ENCODE data around the gene IP6K1. TPM values are rescaled to one million over a fixed set of nuclear protein-coding genes. Genes with fewer than 3 reads are reported as not detected.
A peak's percentile ranks its signal among the peaks of the same experiment; 100 is the strongest.

The IP6K1 gene
- total RNA-seq, 1 experiment from 2014 or later: 30.6 TPM

DNA sequence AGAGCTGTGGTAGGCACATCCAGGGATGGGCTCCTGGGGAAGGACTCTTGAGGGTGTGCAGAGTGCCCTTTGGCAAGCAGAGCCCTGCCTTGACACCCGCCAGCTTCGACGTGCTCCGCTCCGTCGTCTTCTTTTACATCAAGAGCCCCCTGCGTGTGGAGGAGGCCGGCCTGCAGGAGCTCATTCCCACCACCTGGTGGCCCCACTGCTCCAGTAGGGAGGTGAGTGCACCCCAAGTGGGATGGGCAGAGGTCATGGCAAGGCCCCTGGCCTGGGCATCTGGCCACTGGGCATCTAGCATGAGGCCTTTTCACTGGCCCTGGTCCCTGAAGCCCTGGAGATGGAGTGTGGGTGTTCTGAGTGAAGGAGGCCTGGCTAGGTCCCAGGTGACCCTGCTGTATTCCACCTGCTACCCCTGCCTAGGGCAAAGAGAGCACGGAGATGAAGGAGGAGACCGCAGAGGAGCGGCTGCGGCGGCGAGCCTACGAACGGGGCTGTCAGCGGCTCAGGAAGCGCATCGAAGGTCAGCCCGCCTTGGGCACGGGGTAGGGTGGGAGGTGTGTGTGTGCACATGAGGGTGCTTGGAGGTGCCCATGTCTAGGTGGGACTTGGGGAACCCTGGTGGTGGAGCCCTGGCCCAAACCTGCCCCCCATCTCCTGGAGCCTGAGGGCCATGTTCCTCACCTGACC, 84.8 kb downstream of the IP6K1 start:
- Histone ChIP-seq H3K4me2 (ENCODE audit: low read length) (no peak overlapping the region), H3K27me3 (ENCODE audit: insufficient read depth, low read length) (no peaks in the 10 kb centered on the region), H2AFZ (ENCODE audit: low read depth, low read length, poor library complexity, severe bottlenecking) (no peak overlapping the region), H3K9me3 (ENCODE audit: control insufficient read depth in 1 of 2, insufficient read depth in 1 of 2, low read depth in 1 of 2, low read length in 2 of 2) (no peaks in the 10 kb centered on the region), H3K79me2 (ENCODE audit: insufficient read depth, low read length) (no peaks in the 10 kb centered on the region), H3K27ac (ENCODE audit: low read depth, low read length) (no peak overlapping the region), H3K9ac (ENCODE audit: low read length) (no peak overlapping the region), H3K36me3 (ENCODE audit: control insufficient read depth in 1 of 2, insufficient read depth in 2 of 2, low read length in 2 of 2) (peaks cover 0 to 9% of the 10 kb centered on the region in 2 experiments; a peak in 1 of 4 replicates), H3K4me3 (replicated peaks in 1 of 2; ENCODE audit: low read depth in 1 of 2, low read length in 2 of 2) (no peak overlapping the region), H3K9me2 (ENCODE audit: insufficient read depth) (no peaks in the 10 kb centered on the region), H4K20me1 (ENCODE audit: insufficient read depth) (no peaks in the 10 kb centered on the region), H3K4me1 (ENCODE audit: control insufficient read depth in 1 of 2, insufficient read depth in 2 of 2, low read length in 2 of 2) (no peaks in the 10 kb centered on the region)
- intact Hi-C loops (cut with micrococcal nuclease): no loop called here
- DNase-seq (ENCODE audit: low read depth, low spot score): no peak
- no peak for TF ChIP-seq SP1 (IDR thresholded peaks at IDR 0.05; ENCODE audit: low read depth)
- TF ChIP-seq, protein P1, sequence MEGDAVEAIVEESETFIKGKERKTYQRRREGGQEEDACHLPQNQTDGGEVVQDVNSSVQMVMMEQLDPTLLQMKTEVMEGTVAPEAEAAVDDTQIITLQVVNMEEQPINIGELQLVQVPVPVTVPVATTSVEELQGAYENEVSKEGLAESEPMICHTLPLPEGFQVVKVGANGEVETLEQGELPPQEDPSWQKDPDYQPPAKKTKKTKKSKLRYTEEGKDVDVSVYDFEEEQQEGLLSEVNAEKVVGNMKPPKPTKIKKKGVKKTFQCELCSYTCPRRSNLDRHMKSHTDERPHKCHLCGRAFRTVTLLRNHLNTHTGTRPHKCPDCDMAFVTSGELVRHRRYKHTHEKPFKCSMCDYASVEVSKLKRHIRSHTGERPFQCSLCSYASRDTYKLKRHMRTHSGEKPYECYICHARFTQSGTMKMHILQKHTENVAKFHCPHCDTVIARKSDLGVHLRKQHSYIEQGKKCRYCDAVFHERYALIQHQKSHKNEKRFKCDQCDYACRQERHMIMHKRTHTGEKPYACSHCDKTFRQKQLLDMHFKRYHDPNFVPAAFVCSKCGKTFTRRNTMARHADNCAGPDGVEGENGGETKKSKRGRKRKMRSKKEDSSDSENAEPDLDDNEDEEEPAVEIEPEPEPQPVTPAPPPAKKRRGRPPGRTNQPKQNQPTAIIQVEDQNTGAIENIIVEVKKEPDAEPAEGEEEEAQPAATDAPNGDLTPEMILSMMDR (IDR thresholded peaks at IDR 0.05 in 2 of 3, conservative IDR thresholded peaks at IDR 0.05 in 1 of 3; ENCODE audit: borderline replicate concordance in 1 of 3, insufficient read depth in 1 of 3, low read depth in 2 of 3, low read length in 2 of 3): peak; percentile 28 to 81 (median 73); a peak in 5 of 6 replicates
- TF ChIP-seq TCF7L2 (IDR thresholded peaks at IDR 0.05; ENCODE audit: borderline replicate concordance, extremely low read depth, insufficient read depth, insufficient read length): no peak
- no peak for TF ChIP-seq POLR2AphosphoS5 (IDR thresholded peaks at IDR 0.05; ENCODE audit: low read depth, low read length)
- TF ChIP-seq RAD21 (IDR thresholded peaks at IDR 0.05; ENCODE audit: low read depth): peak; percentile 39; the same call in 1 of the 2 replicates
- TF ChIP-seq ELF1 (IDR thresholded peaks at IDR 0.05; ENCODE audit: borderline replicate concordance, low read depth): no peak
- TF ChIP-seq SIN3A (IDR thresholded peaks at IDR 0.05; ENCODE audit: low read depth): no peak
- no peak for TF ChIP-seq EZH2phosphoT487 (IDR thresholded peaks at IDR 0.05; ENCODE audit: borderline replicate concordance)
- no peak for TF ChIP-seq MAX (IDR thresholded peaks at IDR 0.05)
- ChIA-PET CTCF (interaction anchor here (0.6 to 2.8 kb wide), 6 partner anchors 9 to 238 kb away, joined by 3 to 25 read pairs (median 6); partner anchors contain the start of genes INKA1 and RBM6), RAD21 (ENCODE audit: low non-redundant PET in 1 of 2, low total read pairs in 2 of 2, uncharacterized antibody in 2 of 2, unreplicated experiment in 2 of 2) (interaction anchor here (0.7 to 1.0 kb wide), 3 partner anchors 162 to 209 kb away, joined by 3 to 4 read pairs (median 3); no protein-coding TSS in a partner anchor), POLR2A (no interaction called here)
- BruUV-seq (replicated peaks): no TSS peak
- peak; percentile 44 for ATAC-seq
